HG02798 (cell line): ENCODE measurements around the gene HEY2.
A peak's percentile ranks its signal among the peaks of the same experiment; 100 is the strongest.
"Not testable (repeated sequence)": the region's sequence is repeated elsewhere in the genome, so short reads cannot be mapped to it uniquely, and the experiment has no call there.

Experiments used
- ATAC-seq: cut with Tn5 transposase; IDR thresholded peaks from one replicate; pipeline ENCODE4 v1.9.1; 2021; ENCODE audit warnings: mild to moderate bottlenecking; ENCODE audit not compliant: unreplicated experiment, poor library complexity

Gene HEY2

DNA sequence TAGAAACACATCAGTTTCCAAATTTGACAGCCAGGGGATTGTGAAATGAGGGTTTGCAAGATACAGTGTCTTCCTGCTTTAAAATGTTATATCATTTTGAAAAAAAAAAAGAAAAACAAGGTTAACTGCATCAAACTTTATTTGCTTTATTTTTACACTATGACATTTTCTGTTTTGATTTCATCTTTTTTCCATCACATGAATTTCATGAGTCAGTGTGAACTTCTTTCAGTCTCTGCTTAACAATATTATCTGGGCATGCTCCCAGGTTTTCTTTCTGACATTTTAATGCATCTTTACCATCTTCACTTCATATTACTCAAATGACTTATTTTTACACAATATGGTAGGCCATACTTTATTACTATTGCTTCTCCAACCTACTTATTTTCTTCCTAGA lies 43.2 kb downstream of the HEY2 start:
- no peak for ATAC-seq

- ATAC-seq: no peak
Measured at GRCh38 chr6:125793280-125793679, 43.8 kb downstream of the HEY2 start.

GRCh38 chr6:125793863-125794262 lies 44.4 kb downstream of the HEY2 start:
- no peak for ATAC-seq

DNA sequence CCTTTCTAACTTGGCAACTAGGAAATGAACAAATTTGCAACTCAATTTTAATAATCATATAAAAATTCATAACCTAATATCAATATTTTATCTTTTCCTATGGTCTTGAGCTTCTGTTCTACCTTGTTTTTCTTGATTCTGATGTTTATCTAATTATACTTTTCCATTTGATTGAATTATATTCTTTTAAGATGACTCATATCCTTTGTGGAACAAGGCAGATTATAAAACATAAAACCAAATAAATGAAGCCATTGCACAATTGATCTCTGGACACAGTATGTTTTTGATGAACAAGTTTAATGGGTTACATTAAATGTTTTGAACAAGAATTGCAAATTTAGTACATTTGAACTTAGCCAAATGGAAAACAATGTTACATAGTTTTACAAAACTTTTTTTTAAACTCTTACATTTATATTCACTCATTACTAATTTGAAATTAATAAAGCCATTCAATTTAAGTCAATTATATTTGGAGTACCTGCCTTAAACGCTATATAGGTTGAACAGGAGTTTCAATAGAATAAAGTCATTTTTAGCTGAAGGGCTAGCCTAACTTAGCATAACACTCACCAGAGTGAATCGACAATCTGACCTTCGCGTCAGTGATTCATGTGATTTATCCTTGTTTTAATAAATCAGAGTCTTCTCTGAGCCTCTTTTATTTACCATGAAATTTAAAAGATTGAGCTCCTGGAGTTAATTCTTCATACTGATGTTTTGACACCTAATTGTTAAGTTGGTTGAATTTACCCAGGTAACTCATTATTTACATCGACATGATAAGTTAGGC lies 45.1 kb downstream of the HEY2 start:
- no peak for ATAC-seq

DNA sequence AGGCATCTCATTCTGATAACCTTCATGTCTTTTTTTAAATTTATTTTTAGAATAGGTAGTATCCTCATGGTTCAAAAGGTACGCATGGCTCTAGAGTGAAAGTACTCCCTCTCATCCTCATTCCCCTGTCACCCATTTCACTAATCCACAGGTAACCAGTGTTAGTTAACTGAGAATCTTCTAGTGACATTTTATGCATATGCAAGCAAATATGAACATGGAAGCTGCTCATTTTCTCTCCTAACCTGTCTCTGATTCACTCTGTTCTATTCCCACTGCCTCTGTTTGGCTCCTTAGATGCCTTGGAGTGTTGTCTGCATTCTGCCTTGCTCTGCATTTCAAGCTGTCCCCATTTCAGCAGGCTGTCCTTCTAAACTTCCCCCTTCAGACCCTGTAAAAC lies 45.9 kb downstream of the HEY2 start:
- ATAC-seq: no peak

GRCh38 chr6:125797120-125797885 lies 47.9 kb downstream of the HEY2 start:
- no peak for ATAC-seq

DNA sequence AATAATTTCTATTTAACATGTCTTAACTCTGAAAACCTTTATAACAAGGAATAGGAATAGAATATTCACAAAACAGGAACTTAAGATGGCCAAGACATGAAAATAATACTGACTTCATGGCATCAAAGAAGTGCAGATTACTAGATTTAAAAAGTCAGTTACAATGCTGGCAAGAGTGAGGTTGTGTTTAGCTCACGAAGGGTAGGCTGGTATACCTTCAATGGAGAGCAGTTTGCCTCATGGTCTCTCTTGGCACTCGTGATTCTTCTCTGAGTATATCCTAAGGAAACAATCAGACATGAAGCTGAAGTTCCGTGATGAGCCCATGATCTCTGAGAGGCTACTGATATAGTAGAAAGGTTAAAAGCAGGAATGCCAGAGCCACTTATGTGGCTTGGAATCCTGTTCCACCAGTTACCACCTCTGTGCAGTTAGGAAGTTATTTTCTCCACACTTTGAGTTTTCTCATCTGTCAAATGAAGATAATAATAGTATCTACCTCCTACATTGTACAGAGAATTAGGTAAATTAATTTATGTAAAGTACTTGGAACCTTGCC lies 48.5 kb downstream of the HEY2 start:
- ATAC-seq: no peak

DNA sequence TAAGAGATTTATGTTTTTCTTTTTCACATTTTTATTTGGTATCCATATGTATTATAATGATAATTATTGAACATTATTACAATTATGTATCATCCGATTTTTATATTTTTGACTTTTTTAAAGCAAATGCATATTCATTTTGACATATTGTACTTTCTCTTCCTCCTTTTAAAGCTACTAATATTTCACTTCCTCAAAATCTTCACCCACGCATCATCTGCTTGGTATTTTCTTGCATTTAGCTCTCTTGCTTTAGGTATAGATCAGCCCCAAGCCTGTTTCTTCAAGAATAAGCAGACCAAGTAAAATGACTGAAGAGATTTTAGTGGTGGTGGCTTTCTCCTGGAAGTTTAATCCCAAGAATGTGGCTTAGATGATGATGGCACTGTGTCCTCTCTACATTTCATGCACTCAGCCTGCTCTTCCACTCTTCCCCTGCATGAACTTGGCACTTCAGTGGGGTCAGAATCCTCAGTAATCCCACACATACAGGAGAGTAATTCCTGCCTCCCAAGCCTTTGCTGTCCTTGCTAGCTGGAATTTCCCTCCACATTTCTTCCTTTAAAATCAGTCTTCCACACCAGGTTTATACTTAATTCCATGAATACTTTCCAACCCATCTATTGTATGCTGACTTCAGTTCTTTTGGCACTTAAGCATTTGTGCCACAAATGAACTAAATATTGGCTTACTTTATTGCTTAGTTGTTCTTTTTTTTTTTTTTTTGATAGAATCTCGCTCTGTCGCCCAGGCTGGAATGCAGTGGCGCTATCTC lies 49.5 kb downstream of the HEY2 start:
- ATAC-seq: peak; percentile 92

DNA sequence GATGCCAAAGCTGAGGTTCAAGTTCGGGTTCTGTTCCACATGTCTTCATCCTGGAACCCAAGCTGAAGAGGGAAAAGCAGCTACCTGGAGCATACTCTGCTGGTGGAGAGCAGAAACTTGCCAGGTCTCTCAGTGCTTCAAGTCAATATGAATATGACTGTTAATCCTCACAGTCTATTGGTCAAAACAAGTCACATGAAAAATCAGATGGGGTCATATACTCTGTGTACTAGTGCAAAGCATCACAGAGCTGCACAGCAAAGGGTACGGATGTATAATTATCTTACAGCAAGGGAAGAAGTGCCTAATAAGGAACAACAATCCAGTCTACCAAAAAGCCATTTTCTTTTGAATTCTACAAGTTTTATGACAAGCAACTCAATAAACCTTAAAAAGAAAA lies 53.0 kb downstream of the HEY2 start:
- ATAC-seq: no peak

DNA sequence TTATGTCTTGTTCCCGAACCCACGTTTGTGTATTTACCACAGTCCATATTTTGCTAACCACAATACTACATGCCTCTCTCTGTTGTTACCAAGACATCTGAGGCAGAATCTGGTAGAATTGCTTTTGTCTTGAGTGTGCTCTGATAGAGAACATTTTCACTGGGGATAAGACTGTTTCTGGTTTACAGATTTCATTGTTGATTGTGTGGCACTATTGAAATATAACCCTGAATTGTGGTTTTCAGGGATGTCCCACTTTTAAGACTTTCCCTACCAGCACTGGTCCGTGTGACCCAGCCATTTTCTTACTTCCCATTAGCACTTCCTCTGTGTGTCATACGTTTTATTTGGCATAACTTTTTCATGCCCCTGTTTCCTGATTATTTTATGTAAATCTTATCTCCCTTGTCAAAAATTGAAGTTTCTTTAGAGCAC lies 53.5 kb downstream of the HEY2 start:
- ATAC-seq: peak; percentile 18

DNA sequence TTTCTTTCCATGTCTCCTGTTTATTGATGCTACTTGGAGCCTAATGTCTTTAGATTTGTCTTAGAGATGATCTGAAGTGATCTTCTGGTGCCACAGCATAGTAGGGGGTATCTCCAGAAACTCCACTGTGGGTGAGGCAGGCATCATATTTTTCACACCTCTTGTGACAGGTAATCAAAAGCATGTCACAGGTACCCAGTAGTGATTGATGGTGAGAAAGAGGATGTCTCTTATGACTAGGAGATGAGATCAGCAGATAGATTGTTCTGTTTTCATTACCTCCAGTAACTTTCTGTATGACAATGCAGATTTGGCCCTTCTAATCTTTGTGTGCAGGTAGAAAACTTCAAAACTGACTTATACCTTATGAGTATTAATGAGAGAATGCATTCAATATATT lies 54.8 kb downstream of the HEY2 start:
- ATAC-seq: peak; percentile 55

GRCh38 chr6:125804866-125805425 lies 55.5 kb downstream of the HEY2 start:
- not testable (repeated sequence) for ATAC-seq

GRCh38 chr6:125806813-125807212 lies 57.4 kb downstream of the HEY2 start:
- no peak for ATAC-seq

- ATAC-seq: peak; percentile 37
Measured at GRCh38 chr6:125807293-125807692, 57.9 kb downstream of the HEY2 start.

DNA sequence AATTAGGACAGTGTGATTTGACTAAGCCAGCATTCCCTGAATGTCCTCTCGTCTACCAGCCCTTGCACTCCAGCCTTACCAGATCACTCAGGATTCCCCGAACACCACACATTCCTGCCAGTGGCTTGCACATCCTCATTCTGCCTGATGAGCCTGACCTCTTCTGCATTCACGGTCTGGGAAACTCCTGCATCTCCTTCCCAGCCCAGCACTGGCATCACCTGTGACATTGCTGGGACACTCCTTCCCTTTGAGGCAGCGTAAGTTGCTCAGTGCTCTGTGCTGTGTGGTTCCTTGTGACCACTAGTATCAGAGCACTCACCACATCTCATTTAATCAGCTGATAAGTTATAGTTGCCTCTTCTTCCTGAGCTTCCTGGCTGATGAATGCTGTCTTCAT lies 58.6 kb downstream of the HEY2 start:
- peak; percentile 34 for ATAC-seq

- no peak for ATAC-seq
Measured at GRCh38 chr6:125808591-125808990, 59.2 kb downstream of the HEY2 start.

DNA sequence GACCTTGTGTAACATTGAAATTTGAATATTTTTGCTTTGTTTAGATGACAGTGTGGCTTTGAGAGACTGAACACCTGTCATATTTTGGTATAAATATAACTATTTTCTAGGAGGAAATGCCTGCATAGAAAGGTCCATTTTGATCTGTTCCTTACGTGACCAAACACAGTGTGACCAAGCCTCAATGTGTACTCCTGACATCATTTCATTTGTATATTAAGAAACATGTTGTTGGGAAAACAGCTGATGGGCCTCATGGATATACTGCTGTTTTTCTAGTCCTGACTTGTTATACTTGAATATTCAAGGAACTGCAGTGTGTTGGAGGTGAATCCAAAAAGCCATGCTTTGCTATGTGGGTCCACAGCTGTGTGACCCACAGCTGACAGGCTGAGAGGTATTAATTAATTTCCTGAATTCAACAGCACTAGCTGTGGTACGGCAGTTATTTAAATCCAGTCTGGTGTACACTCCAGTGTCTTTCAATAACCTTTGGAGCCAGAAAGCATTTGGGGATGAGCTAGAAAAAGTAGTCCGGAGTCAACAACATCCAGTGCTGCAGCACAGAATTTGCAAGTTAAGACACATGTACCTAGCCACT lies 60.2 kb downstream of the HEY2 start:
- ATAC-seq: no peak

DNA sequence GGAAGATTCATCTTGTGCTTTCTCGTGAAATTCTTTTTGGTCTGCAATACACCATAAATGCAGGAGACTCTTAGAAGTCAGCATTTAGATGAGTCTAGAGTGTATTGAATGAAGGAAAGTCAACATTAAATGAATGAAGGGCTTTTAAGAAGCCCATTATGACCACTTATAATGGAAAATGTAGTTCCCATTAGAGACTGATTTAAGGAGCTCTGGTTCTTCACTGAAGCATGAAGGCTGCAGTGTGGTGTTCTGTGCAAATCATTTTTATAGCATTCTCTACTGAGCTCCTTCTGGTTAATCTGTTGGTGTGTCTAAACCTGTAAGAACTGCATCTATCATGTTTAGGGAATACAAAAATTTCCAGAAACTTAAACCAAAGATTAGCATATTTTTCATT lies 61.0 kb downstream of the HEY2 start:
- ATAC-seq: no peak
